K562 (cell line): Measurements from ENCODE around the gene OVOL1. TPM values are rescaled to one million over a fixed set of nuclear protein-coding genes. Genes with fewer than 3 reads are reported as not detected.
A peak's percentile ranks its signal among the peaks of the same experiment; 100 is the strongest.

ENCODE experiments used
- CCNT2 ChIP-seq: IDR thresholded peaks from 2 replicates; pipeline ENCODE4 v1.6.1; 2011; ENCODE audit warnings: borderline replicate concordance, low read depth, mild to moderate bottlenecking, moderate library complexity, mixed read lengths, low read length; ENCODE audit not compliant: insufficient read length; ENCODE audit errors: extremely low read depth
- ETV6 ChIP-seq, 3 experiments: fragments of 150-350 bp in 1 of 3; sonication (generic) in 1 of 3; formaldehyde crosslinking in 1 of 3; IDR thresholded peaks; 2 replicates each; pipeline versions ENCODE4 v1.6.1 to v1.8.0; 2014 to 2022; ENCODE audit warnings: borderline replicate concordance in 2 of 3, low read depth in 2 of 3, antibody characterized with exemption in 1 of 3, low read length in 1 of 3, mild to moderate bottlenecking in 1 of 3, missing genetic modification reagents in 1 of 3
- EWSR1 ChIP-seq: fragments of 450-650 bp; IDR thresholded peaks from 2 replicates; pipeline ENCODE4 v1.6.1; 2018; ENCODE audit warnings: borderline replicate concordance, mild to moderate bottlenecking, low read depth, moderate library complexity; ENCODE audit not compliant: partially characterized antibody
- MXI1 ChIP-seq: IDR thresholded peaks from 2 replicates; pipeline ENCODE4 v1.6.1; 2011; ENCODE audit warnings: low read depth, mild to moderate bottlenecking, improper control_type of control experiment, low read length
- PHF20 ChIP-seq: fragments of 450-650 bp; IDR thresholded peaks from 2 replicates; pipeline ENCODE4 v1.6.1; 2018; ENCODE audit not compliant: partially characterized antibody
- PHF8 ChIP-seq: fragments of 200-600 bp; sonication (generic); IDR thresholded peaks from 2 replicates; pipeline ENCODE4 v1.6.1; 2012; ENCODE audit warnings: mixed run types, mild to moderate bottlenecking, inconsistent platforms, low read length, moderate library complexity, borderline replicate concordance
- RBFOX2 ChIP-seq: fragments of 200-400 bp; formaldehyde crosslinking; IDR thresholded peaks from 2 replicates; pipeline ENCODE4 v1.6.1; 2017; ENCODE audit warnings: low read depth, mild to moderate bottlenecking, low read length, moderate library complexity
- RFX7 ChIP-seq: fragments of 250-450 bp; sonication (Bioruptor Pico); IDR thresholded peaks from 2 replicates; pipeline ENCODE4 v1.5.1; 2021; ENCODE audit warnings: mild to moderate bottlenecking
- SFPQ ChIP-seq: fragments of 200-400 bp; formaldehyde crosslinking; IDR thresholded peaks from 2 replicates; pipeline ENCODE4 v1.6.1; 2017; ENCODE audit warnings: mild to moderate bottlenecking, low read depth, low read length, moderate library complexity
- VEZF1 ChIP-seq: fragments of 200-800 bp; sonication (Bioruptor generic); IDR thresholded peaks from 2 replicates; pipeline ENCODE4 v1.6.1; 2017; ENCODE audit warnings: missing genetic modification characterization, missing compliant biosample characterization
- ZFP36 ChIP-seq: fragments of 150-350 bp; IDR thresholded peaks from 2 replicates; pipeline ENCODE4 v1.6.1; 2018; ENCODE audit warnings: low read length, low read depth; ENCODE audit not compliant: partially characterized antibody
- ZNF3 ChIP-seq: fragments of 250-450 bp; sonication (Bioruptor Pico); IDR thresholded peaks from 2 replicates; pipeline ENCODE4 v1.5.0; 2021; ENCODE audit warnings: mild to moderate bottlenecking, moderate library complexity
- ZNF766 ChIP-seq: fragments of 200-800 bp; sonication (Bioruptor generic); conservative IDR thresholded peaks from 2 replicates; pipeline ENCODE4 v1.6.1; 2016; ENCODE audit warnings: missing genetic modification characterization, missing compliant biosample characterization
- ZNF778 ChIP-seq: fragments of 450-650 bp; formaldehyde crosslinking; IDR thresholded peaks from 2 replicates; pipeline ENCODE4 v1.4.0; 2020; ENCODE audit warnings: mild to moderate bottlenecking, moderate library complexity
- polyA plus RNA-seq, 8 experiments: library from polyadenylated mRNA; depleted of rRNA in 4 of 8; stranded (reverse) in 5 of 8; unstranded in 3 of 8; fragments of >200 nt; fragmentation: Nextera tagmentation in 2 of 8; fragmentation: Illumina TruSeq in 1 of 8; extraction: Ambion mirVana in 2 of 8; extraction: Trizol in 1 of 8; gene quantifications; 2 replicates each; pipeline versions ENCODE4 v1.2.1 to v1.2.3, GENCODE V29; 2011 to 2014; ENCODE audit warnings: inconsistent platforms in 1 of 8, missing spikeins in 1 of 8
- total RNA-seq, 7 experiments: library from RNA; depleted of rRNA in 6 of 7; stranded (reverse); fragments of >200 nt in 6 of 7; fragmentation: Illumina TruSeq in 2 of 7; extraction: Trizol in 2 of 7; gene quantifications; 2 replicates each; pipeline versions ENCODE4 v1.2.1 to v1.2.3, GENCODE V29; 2011 to 2021; ENCODE audit warnings: low replicate concordance in 1 of 7

The OVOL1 gene
- total and polyA plus RNA-seq, 9 of the 15 experiments (the other 6 are each of a cell fraction or from before 2014, with no cell fraction given), result 0.09 TPM; not detected in 8

GRCh38 chr11:65779919-65780769 lies 6.7 kb upstream of the OVOL1 start (continued):
- TF ChIP-seq ZFP36, result no peak
- TF ChIP-seq CCNT2, result peak; percentile 62
- no peak for TF ChIP-seq ZNF778 (CRISPR knock-in tag)
- no peak for TF ChIP-seq ZNF766 (CRISPR knock-in tag)
- no peak for TF ChIP-seq EWSR1
- no peak for TF ChIP-seq SFPQ
- peak; percentile 33 for TF ChIP-seq PHF20
- TF ChIP-seq MXI1, result no peak
- TF ChIP-seq ETV6 (IDR thresholded peaks at IDR 0.05; ENCODE audit: borderline replicate concordance in 1 of 2, low read depth in 2 of 2, low read length in 1 of 2), result no peak
- peak; percentile 81; the same call in 1 of the 2 replicates for TF ChIP-seq ETV6 (CRISPR knock-in tag; IDR thresholded peaks at IDR 0.05; ENCODE audit: borderline replicate concordance)
- no peak for TF ChIP-seq ZNF3 (CRISPR knock-in tag)
- TF ChIP-seq VEZF1 (CRISPR knock-in tag), result peak; percentile 44; the same call in 1 of the 2 replicates
- peak; percentile 89 for TF ChIP-seq RBFOX2
- TF ChIP-seq RFX7 (CRISPR knock-in tag), result no peak
- TF ChIP-seq PHF8, result peak; percentile 64; the same call in 1 of the 2 replicates
